PC-9 (cell line): ENCODE data around the gene KCNAB2.

Experiments
- CTCF ChIP-seq: fragments of 200-600 bp; sonication (generic); conservative IDR thresholded peaks from 2 replicates; pipeline ENCODE4 v1.6.1; 2017; ENCODE audit warnings: mixed run types, antibody characterized with exemption, mild to moderate bottlenecking, moderate library complexity
- EZH2 ChIP-seq: fragments of 200-600 bp; sonication (generic); IDR thresholded peaks from 2 replicates; pipeline ENCODE4 v1.8.0; 2017; ENCODE audit warnings: antibody characterized with exemption, low read depth

- TF ChIP-seq CTCF: no peak
- TF ChIP-seq EZH2: no peak
Observed at GRCh38 chr1:6101826-6102531, 56.3 kb downstream of the KCNAB2 start.
